Measurements from ENCODE around the gene MZT2B. TPM values are rescaled to one million over a fixed set of nuclear protein-coding genes. Genes with fewer than 3 reads are reported as not detected.
"Not testable (repeated sequence)": the region's sequence is repeated elsewhere in the genome, so short reads cannot be mapped to it uniquely, and the experiment has no call there.

MZT2B gene
- total RNA-seq, 1 donor from 2014 or later, result 239 TPM

DNA sequence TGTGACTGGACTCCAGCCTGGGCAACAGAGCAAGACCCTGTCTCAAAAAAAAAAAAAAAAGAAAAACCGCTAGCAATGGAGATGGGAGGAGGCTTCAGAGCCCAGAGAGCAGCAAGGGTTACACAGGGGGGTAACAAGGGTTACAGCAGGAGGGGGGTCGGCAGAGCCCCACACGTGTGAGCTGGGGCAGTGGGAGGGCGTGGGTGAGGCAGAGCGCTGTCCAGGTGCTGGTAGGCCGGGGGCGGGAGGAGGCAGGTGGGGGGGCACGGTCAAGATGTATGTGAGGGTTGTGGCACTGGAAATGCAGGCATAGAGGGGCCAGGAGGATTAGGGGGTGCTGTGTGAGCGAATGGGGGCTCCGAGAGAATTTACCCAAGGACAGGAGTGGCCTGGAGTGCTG, 3.4 kb downstream of the MZT2B start:
- Histone ChIP-seq H3K9me3 (no peaks in the 10 kb centered on the region), H3K4me3 (no peak overlapping the region), H3K4me1 (peaks cover 7 to 9% of the 10 kb centered on the region in 2 donors), H3K27ac (no peak overlapping the region), H3K27me3 (no peaks in the 10 kb centered on the region), H3K36me3 (no peaks in the 10 kb centered on the region)
- TF ChIP-seq CTCF (IDR thresholded peaks at IDR 0.05), result no peak
- intact Hi-C loops (cut with DNase I), result no loop called here
- DNase-seq (ENCODE audit: low spot score in 2 of 2), result no peak

- Histone ChIP-seq H3K27me3 (no peaks in the 10 kb centered on the region), H3K9me3 (no peaks in the 10 kb centered on the region), H3K4me3 (no peak overlapping the region), H3K4me1 (peaks cover 4 to 9% of the 10 kb centered on the region in 2 donors), H3K36me3 (peaks cover under 1 to 2% of the 10 kb centered on the region in 2 donors), H3K27ac (no peak overlapping the region)
- no peak for DNase-seq (ENCODE audit: low spot score in 2 of 2)
- no peak for TF ChIP-seq CTCF (IDR thresholded peaks at IDR 0.05)
- intact Hi-C loops (cut with DNase I), result no loop called here
Measured at GRCh38 chr2:130185896-130186295, 3.8 kb downstream of the MZT2B start.

DNA sequence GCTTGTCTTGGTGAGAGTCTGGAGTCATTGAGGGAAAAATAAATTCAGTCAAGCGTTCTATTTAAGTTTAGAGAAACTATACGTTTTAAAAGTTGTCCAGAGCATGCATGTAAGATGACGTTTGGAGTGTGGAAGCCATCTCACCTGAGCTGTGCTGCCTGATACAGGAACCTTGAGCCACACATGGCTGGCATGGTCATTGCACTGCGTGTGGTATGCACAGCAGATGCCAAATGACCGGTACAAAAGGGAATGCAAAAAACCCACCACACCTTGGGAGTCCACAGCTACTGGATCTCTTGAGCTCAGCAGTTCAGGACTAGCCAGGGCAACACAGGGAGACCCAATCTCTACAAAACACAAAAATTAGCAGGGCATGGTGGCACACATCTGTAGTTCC, 4.3 kb downstream of the MZT2B start:
- Histone ChIP-seq H3K27ac (no peak overlapping the region), H3K27me3 (no peaks in the 10 kb centered on the region), H3K36me3 (peaks cover 5 to 7% of the 10 kb centered on the region in 2 donors), H3K9me3 (no peaks in the 10 kb centered on the region), H3K4me3 (no peak overlapping the region), H3K4me1 (peaks cover 4 to 9% of the 10 kb centered on the region in 2 donors)
- TF ChIP-seq CTCF (IDR thresholded peaks at IDR 0.05), result no peak
- intact Hi-C loops (cut with DNase I), result no loop called here
- DNase-seq (ENCODE audit: low spot score in 2 of 2), result no peak

GRCh38 chr2:130187268-130187667, 5.2 kb downstream of the MZT2B start:
- H3K27me3 ChIP-seq, result no peaks in the 10 kb centered on the region

GRCh38 chr2:130187859-130188792, 6.1 kb downstream of the MZT2B start:
- H3K4me1 ChIP-seq; DNase-seq (ENCODE audit: low spot score in 2 of 2); H3K27ac ChIP-seq; H3K27me3 ChIP-seq; H3K9me3 ChIP-seq; H3K4me3 ChIP-seq; H3K36me3 ChIP-seq; intact Hi-C loops (cut with DNase I): not testable (repeated sequence)

More at GRCh38 chr2:130187268-130187667, 5.2 kb downstream of the MZT2B start:
- intact Hi-C loops (cut with DNase I), result no loop called here
- Histone ChIP-seq H3K9me3 (no peaks in the 10 kb centered on the region), H3K36me3 (peaks cover 6 to 8% of the 10 kb centered on the region in 2 donors), H3K27ac (no peak overlapping the region), H3K4me3 (no peak overlapping the region), H3K4me1 (peaks cover 4 to 9% of the 10 kb centered on the region in 2 donors)
- no peak for TF ChIP-seq CTCF (IDR thresholded peaks at IDR 0.05)
- no peak for DNase-seq (ENCODE audit: low spot score in 2 of 2)

- H3K4me3 ChIP-seq; H3K9me3 ChIP-seq; DNase-seq (ENCODE audit: low spot score in 2 of 2); H3K27ac ChIP-seq; H3K4me1 ChIP-seq; H3K27me3 ChIP-seq; intact Hi-C loops (cut with DNase I); H3K36me3 ChIP-seq: not testable (repeated sequence)
Measured at GRCh38 chr2:130188958-130189357, 6.9 kb downstream of the MZT2B start.

Measured in ascending aorta (tissue), 2 donors.